Fibroblast of pulmonary artery (primary cell): ENCODE measurements around the gene ZNF98.
A peak's percentile ranks its signal among the peaks of the same experiment; 100 is the strongest.

Experiments
- DNase-seq: peaks from one replicate; pipeline ENCODE4 v3.0.0-alpha.2; 2010; ENCODE audit warnings: low read depth
- H3K4me3 ChIP-seq: replicated peaks from 2 replicates; pipeline ENCODE4 v1.5.1; 2011; ENCODE audit warnings: low read depth, mild to moderate bottlenecking, control low read depth, low read length, moderate library complexity
- TF ChIP-seq, protein P1 (sequence below): IDR thresholded peaks from 2 replicates; pipeline ENCODE4 v1.5.1; 2011; ENCODE audit warnings: mild to moderate bottlenecking, control low read depth, low read length, inconsistent platforms; ENCODE audit errors: missing control alignments

The ZNF98 gene

DNA sequence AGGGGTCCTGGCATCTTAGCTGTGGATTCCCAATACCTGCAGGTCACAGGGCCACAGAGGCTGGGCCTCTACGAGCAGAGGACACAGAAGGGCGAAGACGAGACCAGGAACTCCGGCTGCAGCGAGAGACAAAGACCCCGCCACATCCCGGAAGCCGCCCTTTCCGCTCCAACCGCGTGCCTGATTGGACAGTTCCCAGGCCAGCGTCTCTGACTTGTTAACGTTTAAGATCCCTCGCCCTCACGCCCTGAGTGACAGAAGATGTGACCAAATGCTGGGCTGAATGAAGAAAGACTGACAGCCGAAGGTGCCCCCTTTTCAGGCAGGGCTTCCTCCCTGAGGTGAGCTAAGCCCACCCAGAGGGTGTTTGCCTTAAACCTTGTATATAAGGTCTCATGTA is at the start of gene ZNF98:
Gene ZNF98, minus strand, starts transcription at position 136 of the 400 bp plus-strand sequence. Its CDS starts 122 bp downstream, at position 14.
- H3K4me3 ChIP-seq = no peak within 1 kb of the TSS
- TF ChIP-seq, protein P1, sequence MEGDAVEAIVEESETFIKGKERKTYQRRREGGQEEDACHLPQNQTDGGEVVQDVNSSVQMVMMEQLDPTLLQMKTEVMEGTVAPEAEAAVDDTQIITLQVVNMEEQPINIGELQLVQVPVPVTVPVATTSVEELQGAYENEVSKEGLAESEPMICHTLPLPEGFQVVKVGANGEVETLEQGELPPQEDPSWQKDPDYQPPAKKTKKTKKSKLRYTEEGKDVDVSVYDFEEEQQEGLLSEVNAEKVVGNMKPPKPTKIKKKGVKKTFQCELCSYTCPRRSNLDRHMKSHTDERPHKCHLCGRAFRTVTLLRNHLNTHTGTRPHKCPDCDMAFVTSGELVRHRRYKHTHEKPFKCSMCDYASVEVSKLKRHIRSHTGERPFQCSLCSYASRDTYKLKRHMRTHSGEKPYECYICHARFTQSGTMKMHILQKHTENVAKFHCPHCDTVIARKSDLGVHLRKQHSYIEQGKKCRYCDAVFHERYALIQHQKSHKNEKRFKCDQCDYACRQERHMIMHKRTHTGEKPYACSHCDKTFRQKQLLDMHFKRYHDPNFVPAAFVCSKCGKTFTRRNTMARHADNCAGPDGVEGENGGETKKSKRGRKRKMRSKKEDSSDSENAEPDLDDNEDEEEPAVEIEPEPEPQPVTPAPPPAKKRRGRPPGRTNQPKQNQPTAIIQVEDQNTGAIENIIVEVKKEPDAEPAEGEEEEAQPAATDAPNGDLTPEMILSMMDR = no peak
- DNase-seq = peak; percentile 0

DNA sequence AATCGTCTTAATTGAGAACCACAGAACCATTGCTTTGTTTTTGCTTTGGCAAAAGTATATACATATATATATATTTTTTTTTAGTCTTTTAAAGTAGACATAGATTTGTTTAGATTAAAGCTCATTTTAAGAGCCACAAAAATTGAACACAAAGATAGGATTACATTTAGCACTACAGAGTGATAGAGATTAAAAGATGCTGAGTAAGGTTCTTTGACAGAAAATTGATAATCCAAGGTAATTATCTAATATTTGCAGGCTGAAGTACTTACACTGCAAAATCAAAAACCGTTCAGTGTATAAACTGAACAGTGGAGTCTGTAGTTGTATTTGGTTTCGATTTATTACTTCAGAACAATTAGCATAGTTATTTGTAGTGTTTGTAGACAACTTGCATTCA is 24.5 kb upstream of the ZNF98 start:
- TF ChIP-seq, protein P1 = no peak
- DNase-seq = no peak
- H3K4me3 ChIP-seq = no peak overlapping the region

DNA sequence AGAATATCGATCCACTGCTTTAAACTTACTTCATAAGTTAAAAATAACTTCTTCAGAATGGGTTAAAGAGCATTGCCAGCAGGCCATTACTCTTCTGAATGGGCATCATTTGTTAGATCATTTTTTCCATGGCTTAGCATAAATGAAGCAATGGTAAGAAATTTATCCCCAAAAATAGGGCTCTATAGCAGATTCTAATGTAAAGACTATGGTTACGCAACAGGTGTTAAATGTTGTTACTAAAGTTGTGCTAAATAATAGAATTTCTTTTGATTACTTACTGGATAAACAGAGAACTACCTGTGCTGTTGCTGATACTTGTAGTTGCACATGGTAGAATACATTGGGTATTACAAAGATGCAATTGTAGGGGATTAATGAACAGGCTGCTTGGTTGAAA is 15.9 kb upstream of the ZNF98 start:
- TF ChIP-seq, protein P1 = no peak
- no peak for DNase-seq
- H3K4me3 ChIP-seq = no peak overlapping the region

DNA sequence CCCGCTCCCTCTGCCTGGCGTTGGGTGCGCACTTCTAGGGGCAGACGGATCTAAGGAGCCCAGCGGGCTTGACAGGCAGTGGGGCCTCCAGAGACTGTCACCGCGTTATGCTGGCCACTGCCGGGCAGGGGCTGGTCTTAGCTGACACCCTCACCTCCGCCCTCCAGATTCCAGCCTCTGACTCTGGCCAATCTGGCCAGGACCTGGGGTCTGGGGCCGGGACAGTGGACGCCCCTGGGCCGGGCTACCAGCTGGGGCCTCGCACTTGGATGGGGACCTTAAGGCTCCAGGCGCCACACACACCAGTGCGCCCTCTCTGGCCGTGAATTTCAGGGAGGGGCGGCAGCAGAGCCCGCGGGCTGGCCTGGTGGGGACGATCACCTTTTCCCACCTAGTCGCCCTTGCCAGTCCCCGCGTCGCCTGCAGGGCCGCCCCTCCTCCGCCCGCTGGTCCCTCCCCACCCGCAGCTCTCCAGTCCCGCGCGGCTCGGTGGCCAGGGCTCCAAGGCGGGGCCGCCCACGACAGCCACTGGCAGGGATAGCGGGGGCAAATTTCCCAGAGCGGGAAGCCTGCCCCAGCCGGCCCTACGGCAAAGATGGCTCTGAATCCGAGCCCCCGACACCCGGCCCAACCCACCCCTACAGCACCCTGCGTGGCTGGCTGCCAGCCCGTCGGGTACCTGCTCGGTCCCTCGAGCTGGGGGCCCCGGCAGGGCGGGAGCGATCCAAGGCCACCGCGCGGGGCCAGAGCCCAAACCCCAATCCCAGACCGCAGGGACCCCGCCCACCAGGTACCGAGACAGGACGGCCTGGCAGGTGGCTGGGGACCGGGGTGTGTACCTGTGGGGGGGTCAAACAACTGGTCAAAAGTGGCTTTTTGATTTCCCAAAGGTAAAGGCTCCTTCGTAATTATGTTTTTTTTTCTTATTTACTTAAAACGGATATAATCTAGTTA is 6.1 kb upstream of the ZNF98 start:
- no peak for DNase-seq
- TF ChIP-seq, protein P1 = no peak
- no peak overlapping the region for H3K4me3 ChIP-seq

DNA sequence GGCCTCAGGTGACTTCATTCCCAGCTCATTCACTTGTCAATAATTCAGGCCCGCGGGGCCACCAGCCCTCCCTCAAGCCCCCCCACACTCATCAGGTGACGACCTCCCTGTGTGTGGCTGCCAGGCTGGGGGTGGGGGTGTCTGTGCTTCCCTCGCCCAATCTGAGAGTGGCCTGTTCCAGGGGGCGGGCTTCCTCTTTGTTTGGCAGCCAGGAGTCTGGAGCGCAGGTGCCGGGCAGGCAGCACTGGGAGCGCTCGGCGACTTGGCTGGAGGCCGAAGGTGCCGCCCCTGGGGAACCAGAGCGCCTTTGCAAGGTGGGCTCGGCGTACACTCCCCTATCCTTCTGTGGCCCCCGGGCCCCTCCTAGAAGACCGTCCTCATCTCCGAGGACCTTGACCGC is 5.4 kb upstream of the ZNF98 start:
- no peak overlapping the region for H3K4me3 ChIP-seq
- TF ChIP-seq, protein P1 = no peak
- DNase-seq = no peak

DNA sequence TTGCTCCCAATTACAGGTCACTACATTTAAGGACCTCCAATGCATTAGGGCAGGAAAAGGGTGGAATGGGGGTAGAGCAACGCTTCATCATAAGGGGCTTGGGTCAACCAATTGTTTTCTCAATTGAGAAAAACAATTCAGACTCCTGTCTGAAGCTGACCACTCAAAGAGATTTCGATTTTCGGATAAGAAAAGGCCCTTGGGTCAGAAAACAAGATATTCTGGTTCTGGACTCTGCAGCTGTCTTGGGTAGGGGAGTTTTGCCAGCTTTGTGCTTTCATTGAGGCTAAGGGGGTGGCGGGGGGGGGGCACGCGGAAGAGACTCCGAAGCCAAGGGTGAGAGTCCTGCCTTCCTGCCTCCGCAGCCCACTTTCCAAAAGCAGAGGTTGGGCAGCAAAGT is 4.8 kb upstream of the ZNF98 start:
- DNase-seq = no peak
- TF ChIP-seq, protein P1 = no peak
- no peak overlapping the region for H3K4me3 ChIP-seq
